Measurements from ENCODE around the gene NXPH3. TPM values are rescaled to one million over a fixed set of nuclear protein-coding genes. Genes with fewer than 3 reads are reported as not detected.

NXPH3 gene
- total RNA-seq (2022; extraction: Qiagen RNA extraction): 1.1 to 1.5 TPM (median 1.5 TPM) in 5 replicates

GRCh38 chr17:49575679-49576087, at the start of gene NXPH3:
Gene NXPH3 (plus strand): TSS chr17:49575871. CDS start chr17:49576220, 349 bp downstream.

Other genes starting within 250 kb of the NXPH3 start
- gene ZNF652, start 213.6 kb upstream of the NXPH3 start, total RNA-seq (2022; extraction: Qiagen RNA extraction): 7.3 to 10.6 TPM (median 8.9 TPM) in 5 replicates
- gene PHB1, start 161.0 kb upstream of the NXPH3 start, total RNA-seq (2022; extraction: Qiagen RNA extraction): 340 to 469 TPM (median 456 TPM) in 5 replicates
- 0.95 to 1.1 TPM (median 1.1 TPM) in 5 replicates for gene NGFR, start 80.6 kb upstream of the NXPH3 start, total RNA-seq (2022; extraction: Qiagen RNA extraction)
- 40.5 to 47.9 TPM (median 42.3 TPM) in 5 replicates for gene SPOP, start 102.2 kb downstream of the NXPH3 start, total RNA-seq (2022; extraction: Qiagen RNA extraction)
- 87.4 to 95.8 TPM (median 89.0 TPM) in 5 replicates for gene SLC35B1, start 132.1 kb downstream of the NXPH3 start, total RNA-seq (2022; extraction: Qiagen RNA extraction)
- gene FAM117A, start 188.3 kb downstream of the NXPH3 start, total RNA-seq (2022; extraction: Qiagen RNA extraction): 1.3 to 1.9 TPM (median 1.8 TPM) in 5 replicates
- 26.3 to 31.3 TPM (median 27.6 TPM) in 5 replicates for gene KAT7, start 212.8 kb downstream of the NXPH3 start, total RNA-seq (2022; extraction: Qiagen RNA extraction)